Measurements from ENCODE around the gene RHNO1. TPM values are rescaled to one million over a fixed set of nuclear protein-coding genes. Genes with fewer than 3 reads are reported as not detected.

Gene RHNO1
- 16.9 and 22.5 TPM in 2 replicates for total RNA-seq

GRCh38 chr12:2877047-2877952 lies at the start of gene RHNO1, which contains the start of gene FOXM1:
RHNO1 (plus strand) TSS chr12:2877223; CDS start chr12:2885367, 8,144 bp downstream.
FOXM1 (minus strand) TSS chr12:2877174; CDS start chr12:2874478, 2,696 bp downstream.

GRCh38 chr12:2834581-2835491 lies 42.2 kb upstream of the RHNO1 start, which contains the start of gene NRIP2:
NRIP2 (minus strand) TSS chr12:2835035; CDS start chr12:2834983, 52 bp downstream.

GRCh38 chr12:2857021-2857431 lies 20.0 kb upstream of the RHNO1 start, which contains the start of gene TEX52:
TEX52 (minus strand) TSS chr12:2857039; CDS start chr12:2857026, 13 bp downstream.

GRCh38 chr12:2890388-2891239 lies 13.6 kb downstream of the RHNO1 start, which contains the start of gene TULP3:
TULP3 (plus strand) TSS chr12:2890891; CDS start chr12:2890948, 57 bp downstream.

Other genes starting within 250 kb of the RHNO1 start
- 69.2 and 92.4 TPM in 2 replicates for gene FKBP4, start 82.3 kb upstream of the RHNO1 start, total RNA-seq
- gene ITFG2, start 64.6 kb upstream of the RHNO1 start, total RNA-seq = 10.1 and 11.1 TPM in 2 replicates
- gene NRIP2, start 42.2 kb upstream of the RHNO1 start, total RNA-seq = not detected in 2 replicates
- not detected in 2 replicates for gene TEX52, start 20.2 kb upstream of the RHNO1 start, total RNA-seq
- 5.2 and 7.9 TPM in 2 replicates for gene FOXM1, start within 50 bp of the RHNO1 start, total RNA-seq
- 12.3 and 14.7 TPM in 2 replicates for gene TULP3, start 13.7 kb downstream of the RHNO1 start, total RNA-seq
- gene TEAD4, start 82.2 kb downstream of the RHNO1 start, total RNA-seq = 19.8 and 22.8 TPM in 2 replicates
- gene TSPAN9, start 200.2 kb downstream of the RHNO1 start, total RNA-seq = 35.1 and 50.6 TPM in 2 replicates

Measured in epithelial cell of umbilical artery (primary cell).